Ishikawa (cell line): ENCODE measurements around the gene PHF3.

Source experiments
- CREB1 ChIP-seq: IDR thresholded peaks from 2 replicates; pipeline ENCODE4 v1.6.1; 2012; ENCODE audit warnings: low read depth
- EP300 ChIP-seq: IDR thresholded peaks from 2 replicates; pipeline ENCODE4 v1.6.1; 2012; ENCODE audit warnings: borderline replicate concordance
- TCF12 ChIP-seq: IDR thresholded peaks from 2 replicates; pipeline ENCODE4 v1.6.1; 2012; ENCODE audit warnings: low read depth
- TEAD4 ChIP-seq: IDR thresholded peaks from 2 replicates; pipeline ENCODE4 v1.6.1; 2012
- USF1 ChIP-seq: IDR thresholded peaks from 2 replicates; pipeline ENCODE4 v1.6.1; 2012
- TF ChIP-seq, protein P1 (sequence below): IDR thresholded peaks from 2 replicates; pipeline ENCODE4 v1.6.1; 2012; ENCODE audit warnings: low read depth, mild to moderate bottlenecking

DNA sequence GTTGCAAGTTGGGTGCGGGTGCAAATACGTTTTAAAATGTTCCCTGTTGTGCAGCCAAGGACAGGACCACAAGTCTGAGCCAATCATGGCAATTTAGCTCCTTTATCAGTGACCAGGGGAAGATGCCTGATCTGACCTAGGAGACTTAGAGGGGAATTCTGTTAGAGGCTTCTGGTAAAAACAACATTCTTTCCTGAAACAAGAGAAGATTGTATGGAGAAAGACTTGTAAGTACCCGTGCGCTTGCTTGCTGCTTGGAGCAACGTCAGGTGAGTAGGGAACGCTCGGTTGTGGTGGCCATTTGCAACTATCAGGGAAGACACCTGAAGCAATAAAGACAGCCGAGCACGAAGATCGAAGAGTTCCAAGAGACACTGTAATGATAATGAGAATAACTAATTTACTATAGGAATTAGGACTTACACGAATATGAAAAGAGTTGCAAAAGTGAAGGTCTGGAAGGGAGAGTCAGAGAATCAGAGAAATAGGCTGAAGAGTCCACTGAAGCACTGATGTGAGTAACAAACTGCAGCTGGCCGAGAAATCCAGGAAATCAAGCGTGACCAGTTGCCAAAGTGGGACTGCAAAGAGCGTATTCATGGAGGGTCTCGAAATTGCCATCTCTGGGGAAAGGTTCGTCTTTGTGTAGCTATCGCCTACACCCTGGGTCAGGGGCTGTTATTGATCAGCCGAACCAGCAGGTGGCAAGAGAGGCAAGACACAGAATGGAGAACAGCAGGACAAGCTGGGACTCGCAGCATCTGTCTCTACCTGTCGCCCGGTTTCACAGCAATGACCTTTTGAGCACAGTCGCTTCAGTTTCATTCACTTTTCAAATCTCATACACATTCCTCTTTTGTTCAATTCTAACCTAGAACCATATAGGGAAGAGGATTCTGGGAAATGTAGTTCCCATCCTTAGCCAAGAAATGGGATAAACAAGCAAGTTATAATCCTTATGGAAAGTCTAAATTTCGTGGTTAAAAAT is 37.3 kb upstream of the PHF3 start:
- TF ChIP-seq, protein P1, sequence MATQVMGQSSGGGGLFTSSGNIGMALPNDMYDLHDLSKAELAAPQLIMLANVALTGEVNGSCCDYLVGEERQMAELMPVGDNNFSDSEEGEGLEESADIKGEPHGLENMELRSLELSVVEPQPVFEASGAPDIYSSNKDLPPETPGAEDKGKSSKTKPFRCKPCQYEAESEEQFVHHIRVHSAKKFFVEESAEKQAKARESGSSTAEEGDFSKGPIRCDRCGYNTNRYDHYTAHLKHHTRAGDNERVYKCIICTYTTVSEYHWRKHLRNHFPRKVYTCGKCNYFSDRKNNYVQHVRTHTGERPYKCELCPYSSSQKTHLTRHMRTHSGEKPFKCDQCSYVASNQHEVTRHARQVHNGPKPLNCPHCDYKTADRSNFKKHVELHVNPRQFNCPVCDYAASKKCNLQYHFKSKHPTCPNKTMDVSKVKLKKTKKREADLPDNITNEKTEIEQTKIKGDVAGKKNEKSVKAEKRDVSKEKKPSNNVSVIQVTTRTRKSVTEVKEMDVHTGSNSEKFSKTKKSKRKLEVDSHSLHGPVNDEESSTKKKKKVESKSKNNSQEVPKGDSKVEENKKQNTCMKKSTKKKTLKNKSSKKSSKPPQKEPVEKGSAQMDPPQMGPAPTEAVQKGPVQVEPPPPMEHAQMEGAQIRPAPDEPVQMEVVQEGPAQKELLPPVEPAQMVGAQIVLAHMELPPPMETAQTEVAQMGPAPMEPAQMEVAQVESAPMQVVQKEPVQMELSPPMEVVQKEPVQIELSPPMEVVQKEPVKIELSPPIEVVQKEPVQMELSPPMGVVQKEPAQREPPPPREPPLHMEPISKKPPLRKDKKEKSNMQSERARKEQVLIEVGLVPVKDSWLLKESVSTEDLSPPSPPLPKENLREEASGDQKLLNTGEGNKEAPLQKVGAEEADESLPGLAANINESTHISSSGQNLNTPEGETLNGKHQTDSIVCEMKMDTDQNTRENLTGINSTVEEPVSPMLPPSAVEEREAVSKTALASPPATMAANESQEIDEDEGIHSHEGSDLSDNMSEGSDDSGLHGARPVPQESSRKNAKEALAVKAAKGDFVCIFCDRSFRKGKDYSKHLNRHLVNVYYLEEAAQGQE, result no peak
- TF ChIP-seq TCF12 (no peak), EP300 (no peak), USF1 (no peak), CREB1 (no peak), TEAD4 (no peak)
